Embryonic facial prominence (tissue), 1 donor: ENCODE results near the gene SLIT3.

Experiments
- DNase-seq: peaks from one replicate; pipeline ENCODE4 v3.0.0-alpha.2; 2016; ENCODE audit errors: extremely low spot score

Gene SLIT3

DNA sequence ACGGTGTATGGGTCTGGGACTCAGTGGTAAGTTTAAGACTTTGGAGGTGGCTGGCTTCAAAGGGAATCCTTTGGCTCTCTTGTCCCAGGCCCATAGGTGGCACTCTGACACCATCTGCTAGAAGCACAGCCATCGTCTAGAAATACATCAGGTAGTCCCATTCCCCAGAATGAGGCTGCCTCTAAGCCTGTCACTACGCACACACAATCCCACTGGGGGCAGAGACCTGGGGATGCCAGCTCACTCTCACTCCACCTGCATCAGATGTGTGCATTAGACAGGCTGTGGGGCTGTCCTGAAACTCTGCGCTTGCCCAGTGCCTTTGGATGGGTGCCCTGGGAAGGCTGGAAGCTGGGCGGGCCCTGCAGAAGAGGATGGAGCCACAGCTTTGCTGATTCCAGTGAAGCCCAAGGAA is 594.3 kb downstream of the SLIT3 start:
- DNase-seq: peak; percentile 11

DNA sequence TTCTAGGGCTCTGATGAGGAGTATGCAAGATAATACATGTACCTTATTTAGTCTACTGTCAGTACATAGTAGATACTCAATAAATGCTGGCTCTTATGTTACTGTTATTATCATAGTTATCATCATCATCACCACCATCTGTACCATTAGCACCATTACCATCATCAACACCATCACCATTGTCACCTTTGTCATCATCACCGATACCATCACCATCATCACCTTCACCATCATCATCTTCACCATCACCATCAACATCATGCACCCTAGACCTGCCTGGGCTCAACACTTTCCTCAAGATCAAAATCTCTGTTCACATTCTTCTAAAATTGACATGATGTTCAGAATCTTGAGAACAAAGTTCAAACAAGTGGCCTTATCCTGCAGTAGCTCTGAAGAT is 595.6 kb downstream of the SLIT3 start:
- DNase-seq: no peak

DNA sequence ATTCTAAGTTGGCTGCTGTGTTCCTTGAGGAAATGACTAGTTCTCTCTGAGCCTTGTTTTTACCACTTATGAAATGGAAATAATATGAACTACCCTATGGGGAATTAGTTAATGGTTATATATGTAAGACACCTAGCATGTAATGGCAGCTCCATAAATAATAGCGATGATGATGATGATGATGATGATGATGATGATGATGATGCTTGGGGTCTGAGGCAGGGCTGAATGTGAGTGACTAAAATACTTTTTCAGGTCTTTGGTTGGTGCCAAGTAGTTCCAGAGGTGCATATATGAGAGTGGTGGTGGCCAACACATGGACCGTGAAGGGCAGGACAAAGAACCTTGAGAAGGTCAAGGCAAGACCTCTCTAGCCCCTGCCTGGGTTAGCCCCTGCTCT is 598.4 kb downstream of the SLIT3 start:
- DNase-seq: no peak

DNA sequence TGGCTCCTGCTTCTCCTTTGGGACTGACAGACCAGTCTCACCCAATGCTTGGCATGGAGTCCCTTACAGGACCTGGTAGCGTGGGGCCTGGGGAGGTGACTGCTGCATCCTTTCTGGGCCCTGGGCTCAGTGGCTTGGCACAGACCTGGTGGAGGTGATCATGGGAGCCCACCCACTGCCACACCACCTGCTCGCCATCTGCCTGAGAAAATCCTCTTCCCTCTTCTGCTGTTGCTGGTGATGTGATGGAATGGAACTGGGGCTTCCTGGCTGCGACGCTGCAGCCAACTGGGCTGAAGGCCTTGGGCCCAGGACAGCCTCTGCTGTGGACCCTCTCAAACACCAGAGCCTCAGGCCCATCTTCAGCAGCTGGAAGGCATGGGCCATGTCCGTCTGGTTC is 599.3 kb downstream of the SLIT3 start:
- DNase-seq: no peak

DNA sequence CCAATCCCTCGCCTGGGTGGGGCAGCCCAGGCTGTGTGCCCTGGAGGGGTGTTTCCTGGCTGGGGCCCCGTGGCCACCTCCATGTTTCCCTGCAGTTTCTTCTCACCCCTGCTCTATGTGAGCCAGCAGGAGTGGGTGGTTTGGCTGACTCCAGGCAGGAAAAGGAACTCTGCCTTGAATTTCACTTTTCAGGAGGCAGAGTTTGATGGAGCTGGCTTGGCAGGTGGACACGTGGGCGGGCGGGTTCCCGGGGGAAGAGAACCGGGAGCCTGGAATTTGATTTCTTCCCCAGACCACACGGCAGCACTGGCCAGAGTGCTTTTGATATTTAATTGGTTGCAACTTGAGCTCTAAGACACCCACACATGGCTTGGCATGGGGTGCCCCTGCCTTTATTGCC is 601.9 kb downstream of the SLIT3 start:
- no peak for DNase-seq

DNA sequence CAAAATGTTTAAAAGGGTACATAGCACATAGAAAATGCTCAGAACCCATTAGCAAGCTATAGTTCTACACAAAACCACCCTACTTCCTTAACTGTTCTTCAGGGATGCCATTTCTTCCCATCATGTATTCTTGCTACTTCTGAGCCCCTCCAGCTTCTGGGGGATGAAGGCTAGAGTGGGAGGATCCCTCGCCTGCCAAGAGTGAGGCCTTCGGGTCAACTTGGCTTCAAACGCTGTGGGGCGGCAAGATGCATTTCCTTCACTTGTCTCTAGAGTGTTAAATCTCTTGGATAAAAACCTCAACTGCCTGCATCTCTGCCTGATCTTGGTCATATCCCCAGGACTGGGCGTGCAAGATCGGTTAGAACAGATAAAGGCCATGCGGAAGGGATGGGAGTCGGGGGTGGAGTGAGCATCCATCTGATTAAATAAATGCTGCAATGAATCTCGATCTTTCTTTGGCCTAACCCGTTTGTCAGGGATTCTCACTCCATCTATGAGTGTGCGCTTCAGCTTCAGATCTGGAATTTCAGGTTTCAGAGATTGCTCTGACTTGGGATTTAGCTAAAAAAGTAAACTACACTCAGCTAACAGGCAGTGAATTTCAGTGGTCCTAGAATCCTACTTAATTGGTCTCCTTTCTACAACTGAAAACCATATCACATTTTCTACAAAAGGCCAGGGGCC is 603.8 kb downstream of the SLIT3 start:
- peak; percentile 21 for DNase-seq

DNA sequence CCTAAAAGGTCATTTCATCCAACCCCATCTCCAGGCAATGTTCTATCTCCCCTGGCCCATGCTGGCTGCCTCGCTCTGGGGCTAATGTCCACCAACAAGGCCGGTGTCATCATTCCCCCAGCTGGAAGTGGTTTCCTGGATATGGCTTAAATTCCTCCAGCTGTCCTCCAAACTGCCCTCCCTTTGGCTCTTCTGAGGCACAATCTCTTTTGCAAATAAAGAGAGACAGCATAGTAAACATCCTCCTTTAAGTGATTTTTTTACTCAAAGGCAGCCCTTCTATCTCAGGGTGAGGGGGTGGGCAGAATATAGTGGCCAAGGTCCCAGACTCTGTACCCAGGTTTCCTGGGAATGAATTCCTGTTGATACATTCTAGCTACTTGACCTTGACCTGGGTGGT is 604.3 kb downstream of the SLIT3 start:
- DNase-seq: no peak

DNA sequence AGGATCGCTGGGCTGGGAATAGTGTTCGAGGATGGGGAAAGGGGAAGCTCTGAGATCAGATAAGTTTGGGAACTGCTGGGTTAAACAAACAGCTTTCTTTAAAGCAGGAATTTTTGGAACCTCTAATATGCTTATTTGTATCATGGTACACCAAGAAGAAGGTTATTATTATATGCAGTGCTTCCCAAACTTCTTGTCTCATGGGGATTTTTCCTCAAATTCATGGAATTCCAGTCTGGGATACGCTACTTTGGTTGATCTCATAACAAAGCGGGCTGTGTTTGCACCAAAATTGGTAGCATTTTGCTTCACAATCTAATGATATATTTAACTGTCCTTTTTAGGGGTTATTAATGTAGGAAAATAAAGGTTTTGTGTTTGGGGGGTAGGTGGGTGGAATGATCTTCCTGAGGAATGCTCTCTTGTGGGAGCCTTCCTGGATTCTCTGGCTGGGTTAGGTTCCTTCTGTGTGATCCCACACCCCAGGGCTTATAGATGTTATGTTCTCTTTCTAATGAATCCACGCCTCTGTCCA is 605.6 kb downstream of the SLIT3 start:
- no peak for DNase-seq

DNA sequence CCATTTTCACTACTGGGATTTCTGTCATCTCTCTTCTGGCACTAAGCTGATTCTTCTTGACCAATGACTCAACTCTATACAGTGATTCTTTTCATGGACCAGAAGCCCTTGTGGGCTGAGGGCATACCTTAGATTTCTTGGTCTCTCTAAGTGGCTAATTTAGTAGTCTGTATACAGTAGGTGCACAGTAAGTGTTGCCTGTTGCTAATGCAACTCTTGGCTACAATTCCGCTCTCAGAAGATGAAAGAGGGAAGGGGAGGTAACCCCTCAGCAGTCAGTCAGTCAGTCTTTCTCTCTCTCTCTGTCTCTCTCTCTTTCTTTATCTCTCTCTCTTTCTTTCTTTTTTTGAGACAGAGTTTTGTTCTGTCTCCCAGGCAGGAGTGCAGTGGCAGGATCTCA is 606.6 kb downstream of the SLIT3 start:
- DNase-seq: no peak

DNA sequence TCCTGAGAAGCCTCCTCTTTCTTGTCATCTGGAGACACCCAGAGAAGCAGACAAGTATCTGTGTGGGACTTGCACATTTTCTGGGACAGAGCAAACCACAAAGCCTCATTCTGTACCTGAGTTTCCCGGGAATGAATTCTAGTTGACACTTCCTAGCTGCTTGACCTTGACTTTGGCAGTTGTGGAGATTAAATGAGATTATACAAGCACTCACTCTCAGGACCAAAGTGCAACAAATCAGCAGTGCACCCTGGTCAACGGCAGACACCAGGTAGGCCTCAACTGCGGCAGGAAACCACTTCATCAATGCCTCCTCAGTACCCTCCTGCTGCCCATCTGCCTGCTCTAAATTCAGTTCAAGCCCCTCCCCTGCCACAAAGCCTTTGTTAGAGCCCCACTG is 607.1 kb downstream of the SLIT3 start:
- DNase-seq: no peak

DNA sequence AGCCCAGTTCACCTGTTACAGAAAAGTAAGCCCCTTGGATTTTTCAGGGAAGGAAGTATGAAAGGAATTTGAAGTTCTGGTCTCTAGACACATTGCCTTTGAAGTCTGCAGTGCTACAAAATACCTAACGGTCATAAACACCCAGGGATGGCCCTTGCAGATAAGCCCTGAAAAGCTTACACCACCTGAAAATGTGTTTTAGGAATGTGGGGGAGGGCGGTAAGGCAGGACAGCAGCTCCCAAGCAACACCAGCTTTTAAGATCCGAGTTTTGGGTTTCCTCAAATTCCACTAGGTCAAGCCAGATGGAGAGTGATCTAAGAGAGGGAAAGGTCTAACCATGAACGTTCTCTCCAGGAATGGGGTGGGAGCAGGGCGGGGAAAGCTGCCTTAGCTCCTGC is 607.6 kb downstream of the SLIT3 start:
- no peak for DNase-seq

DNA sequence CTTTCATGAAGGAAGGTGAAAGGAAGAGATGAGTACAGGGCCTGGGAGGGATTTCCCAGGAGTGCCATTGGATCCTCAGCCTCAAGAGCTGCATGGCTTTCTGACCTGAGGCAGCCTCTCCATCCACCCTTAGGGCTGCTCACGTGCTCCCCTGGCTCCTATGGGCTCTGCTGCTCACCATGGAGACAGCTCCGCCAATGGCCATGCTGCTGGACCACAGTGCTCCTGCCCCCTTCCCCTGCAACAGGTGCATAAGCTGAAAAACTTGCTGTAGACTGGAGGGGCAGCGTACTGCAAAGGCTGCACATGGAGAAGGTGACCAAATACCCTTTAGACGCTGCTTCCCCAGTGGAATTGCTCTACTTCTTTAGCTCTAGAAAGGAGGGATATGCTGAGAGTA is 609.0 kb downstream of the SLIT3 start:
- no peak for DNase-seq

DNA sequence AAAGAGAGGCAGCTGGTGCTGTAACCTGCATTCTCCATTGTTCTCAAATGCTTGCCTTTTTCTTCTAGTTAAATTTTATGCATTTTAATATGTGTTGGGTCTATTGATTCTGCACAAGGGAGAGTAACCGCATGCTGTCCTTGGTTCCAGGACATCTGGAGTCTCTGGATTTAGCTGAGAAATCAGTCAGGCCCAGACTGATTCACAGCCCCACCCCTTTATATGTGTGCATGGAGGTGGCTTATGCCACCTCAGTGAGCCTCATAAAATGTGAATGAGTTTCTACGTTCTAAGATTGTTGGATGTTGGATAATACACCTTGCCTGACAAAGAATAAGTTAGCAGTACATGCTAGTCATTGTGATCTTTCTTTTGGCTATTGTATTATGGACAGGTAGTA is 611.7 kb downstream of the SLIT3 start:
- no peak for DNase-seq

DNA sequence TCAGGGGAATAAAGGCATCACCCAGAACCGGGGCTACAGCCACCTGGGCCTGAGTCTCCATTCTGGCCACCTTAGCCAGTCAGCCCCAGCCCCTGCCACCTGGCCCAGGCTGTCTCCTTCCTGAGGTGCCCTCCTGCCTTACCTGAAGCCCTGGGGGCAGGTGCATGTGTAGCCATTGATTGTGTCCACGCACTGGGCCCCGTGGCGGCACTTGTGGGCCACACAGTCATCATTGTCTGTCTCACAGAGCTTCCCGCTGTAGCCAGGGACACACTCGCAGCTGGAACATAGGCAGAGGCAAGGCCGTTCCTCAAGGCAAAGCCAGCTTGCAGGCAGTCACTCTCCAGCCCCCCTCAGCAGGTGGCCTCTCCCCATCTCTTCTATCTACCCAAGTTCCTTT is 614.1 kb downstream of the SLIT3 start:
- DNase-seq: no peak

DNA sequence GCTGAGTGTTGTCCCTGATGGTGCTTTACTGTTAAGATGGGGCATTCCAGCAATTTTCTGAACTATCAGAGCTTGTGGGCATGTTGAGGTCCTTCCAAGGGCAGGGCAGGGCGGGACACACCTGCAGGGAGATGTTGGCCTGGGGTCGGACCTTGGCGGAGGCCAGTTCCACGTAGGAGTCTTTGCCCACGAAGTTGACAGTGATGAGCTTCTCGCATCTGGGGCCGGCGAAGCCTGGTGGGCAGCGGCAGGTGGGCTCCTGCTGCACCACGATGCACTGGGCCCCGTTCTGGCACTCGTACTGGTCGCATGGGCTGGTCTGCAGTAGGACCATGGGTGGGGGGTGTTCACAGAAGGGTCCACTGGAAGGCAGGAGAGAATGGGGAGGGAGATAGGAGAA is 615.4 kb downstream of the SLIT3 start:
- DNase-seq: no peak

DNA sequence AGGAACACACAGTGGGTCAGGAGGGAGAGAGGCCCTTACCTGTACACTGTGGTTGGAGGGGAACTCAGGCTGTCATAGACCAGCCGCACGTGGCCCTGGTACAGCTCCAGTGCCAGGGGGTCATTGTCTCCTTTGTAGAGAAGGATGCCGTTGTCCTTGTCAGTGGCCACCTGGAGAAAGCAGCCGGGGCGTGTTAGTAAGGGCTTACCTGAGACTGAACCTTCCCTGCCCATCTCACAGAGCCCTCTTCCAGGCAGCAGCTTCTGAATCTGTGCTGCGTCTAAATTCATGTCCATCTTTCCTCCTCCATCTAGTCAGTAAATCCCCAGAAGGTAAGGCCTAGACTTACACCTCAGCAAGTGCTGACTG is 617.0 kb downstream of the SLIT3 start:
- no peak for DNase-seq

DNA sequence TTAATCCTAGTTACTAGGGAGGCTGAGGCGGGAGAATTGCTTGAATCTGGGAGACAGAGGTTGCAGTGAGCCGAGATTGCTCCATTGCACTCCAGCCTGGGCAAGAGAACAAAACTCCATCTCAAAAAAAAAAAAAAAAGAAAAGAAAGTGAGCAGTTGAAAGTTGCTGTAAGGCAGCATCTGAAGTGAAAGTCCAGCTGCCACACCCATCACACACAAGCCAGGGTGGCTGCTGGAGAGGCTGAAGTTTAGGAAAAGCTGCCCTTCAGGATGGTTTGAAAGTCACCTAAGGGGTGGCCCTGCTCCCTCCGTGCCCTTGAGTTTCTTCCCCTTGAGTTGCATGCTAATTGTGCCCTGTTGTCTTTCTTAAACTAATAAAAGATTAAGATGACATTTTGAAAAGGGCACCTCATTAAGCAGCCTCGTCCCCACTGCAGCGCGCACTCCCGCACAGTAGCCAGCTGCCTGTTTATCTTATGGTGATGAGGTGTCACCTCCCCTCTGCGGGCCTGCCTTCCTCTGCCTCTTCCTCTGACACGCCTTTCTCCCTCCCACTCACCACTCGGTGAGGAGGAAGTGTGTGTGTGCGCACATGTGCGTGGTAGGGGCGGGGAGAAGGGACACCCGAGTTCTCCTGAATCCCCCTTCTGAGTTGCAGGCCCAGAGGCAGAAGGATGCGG is 617.6 kb downstream of the SLIT3 start:
- no peak for DNase-seq

DNA sequence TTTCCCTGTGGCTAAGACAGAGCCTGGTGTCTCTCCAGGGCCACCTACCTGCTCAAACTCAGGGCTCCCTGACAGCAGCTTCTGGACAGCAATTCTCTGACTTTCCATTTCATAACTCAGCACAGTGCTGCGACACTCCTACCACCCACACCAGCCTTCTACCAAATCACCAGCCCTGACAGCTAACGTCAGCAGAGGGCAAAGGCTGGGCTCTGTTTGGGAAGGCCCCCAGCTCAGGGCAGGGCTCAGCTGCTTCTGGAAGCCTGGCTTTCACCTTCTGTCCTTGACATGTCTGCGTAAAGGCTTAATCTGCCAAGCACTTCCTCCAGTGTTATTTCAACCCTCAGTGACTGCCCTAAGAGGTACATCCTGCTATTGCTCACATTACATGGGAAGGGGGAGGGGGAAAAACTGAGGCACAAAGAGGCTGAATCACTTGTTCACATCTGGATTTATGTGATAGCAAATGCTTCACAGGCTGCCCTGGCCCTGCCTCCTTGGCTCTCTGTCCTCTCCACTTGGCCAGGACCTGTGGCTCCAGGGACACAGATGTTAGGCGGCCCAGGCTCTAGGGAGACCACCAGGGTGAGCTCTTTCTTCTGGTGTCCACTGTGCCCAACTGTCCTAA is 619.3 kb downstream of the SLIT3 start:
- no peak for DNase-seq

DNA sequence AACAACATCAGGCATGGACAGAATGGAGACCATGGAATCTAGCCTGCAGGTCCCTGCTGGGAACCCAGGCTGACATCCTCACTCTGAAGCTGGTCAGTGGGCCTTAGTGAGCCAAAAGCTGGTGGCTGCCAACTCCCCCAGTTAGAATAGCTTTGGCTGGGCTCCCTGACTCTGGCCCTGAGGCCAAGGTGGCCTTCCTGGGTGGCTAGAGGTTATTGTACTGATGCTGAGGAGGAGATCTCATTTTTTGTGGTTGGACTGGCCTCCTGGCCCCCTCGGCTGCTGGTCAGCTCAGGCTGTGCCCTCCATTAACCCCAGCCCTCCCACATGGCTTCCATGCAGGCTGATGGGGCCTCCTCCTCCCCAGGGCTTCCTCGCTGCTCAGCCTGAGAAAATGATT is 620.5 kb downstream of the SLIT3 start:
- DNase-seq: no peak

DNA sequence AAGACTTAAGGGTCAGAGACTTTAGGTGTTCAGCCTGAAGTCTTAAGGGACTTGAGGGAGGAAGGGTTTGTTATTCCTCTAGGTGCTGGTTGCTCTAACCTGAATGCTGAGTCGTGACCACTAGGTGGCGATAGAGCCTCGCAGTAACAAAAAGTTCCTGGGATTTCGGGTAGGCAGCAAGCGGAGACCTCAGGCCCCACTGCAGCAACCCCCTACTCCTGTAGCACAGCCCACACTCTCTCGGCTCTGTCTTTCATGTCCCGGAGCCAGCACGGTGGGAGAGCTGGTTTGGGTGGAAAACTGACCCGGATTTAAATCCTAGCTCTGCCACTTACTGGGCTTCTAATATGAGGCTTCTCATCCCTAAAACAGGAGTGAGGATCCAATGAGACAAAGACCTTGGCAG is 621.4 kb downstream of the SLIT3 start:
- DNase-seq: peak; percentile 67

DNA sequence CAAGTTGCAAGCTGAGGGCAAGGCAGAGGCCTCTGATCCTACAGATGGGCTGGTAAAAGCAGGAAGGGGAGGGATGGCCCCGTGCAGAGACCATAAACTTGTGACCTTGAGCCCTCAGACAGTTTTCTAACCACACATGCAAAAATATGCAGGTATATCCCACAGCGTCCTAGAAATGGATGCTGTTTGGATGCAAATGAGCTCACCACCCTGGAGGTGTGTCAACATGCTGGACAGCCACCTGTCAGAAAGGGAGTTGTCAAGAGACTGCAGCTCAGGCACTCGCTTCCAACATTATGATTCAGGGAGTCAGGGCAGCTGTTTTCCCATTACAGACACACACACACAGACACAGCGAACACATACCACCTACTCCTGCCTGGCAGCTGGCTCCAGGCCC is 624.4 kb downstream of the SLIT3 start:
- DNase-seq: no peak

DNA sequence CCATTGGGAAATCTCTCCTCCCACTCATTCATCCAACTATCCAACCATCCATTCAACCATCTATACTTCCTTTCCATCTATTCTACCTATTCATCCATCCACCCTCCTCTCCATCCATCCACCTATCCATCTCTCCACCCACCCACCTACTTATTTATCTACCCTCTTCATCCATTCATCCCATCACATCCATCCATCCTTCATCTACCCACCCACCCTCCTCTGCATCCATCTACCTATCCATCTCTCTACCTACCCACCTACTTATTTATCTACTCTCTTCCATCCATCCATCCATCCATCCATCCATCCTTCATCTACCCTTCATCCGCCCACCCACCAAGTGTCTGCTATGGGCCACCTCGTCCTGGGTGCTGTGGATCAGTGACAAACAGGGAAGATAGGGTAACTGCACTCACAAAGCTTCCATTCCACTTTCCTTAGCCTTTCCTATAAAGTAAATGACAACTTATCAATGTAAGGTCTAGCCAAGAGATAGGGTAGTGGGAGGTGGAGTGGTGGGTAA is 625.0 kb downstream of the SLIT3 start:
- no peak for DNase-seq
